AG09309 (cell line): ENCODE data around the gene EFHC1.

Source experiments
- DNase-seq: peaks from one replicate; pipeline ENCODE4 v3.0.0-alpha.2; 2010; ENCODE audit warnings: low read depth
- H3K4me3 ChIP-seq: 2 replicates; pipeline ENCODE4 v1.5.1; 2011; ENCODE audit warnings: mild to moderate bottlenecking, low read depth, low read length, moderate library complexity; ENCODE audit not compliant: control insufficient read depth
- CTCF ChIP-seq: IDR thresholded peaks from 2 replicates; pipeline ENCODE4 v1.5.1; 2011; ENCODE audit warnings: mild to moderate bottlenecking, low read depth, low read length, inconsistent platforms; ENCODE audit not compliant: insufficient read depth, control insufficient read depth; ENCODE audit errors: missing control alignments

EFHC1 gene

GRCh38 chr6:52504782-52505136 lies 84.6 kb downstream of the EFHC1 start:
- no peak for DNase-seq
- no peak for TF ChIP-seq CTCF
- no peak overlapping the region for H3K4me3 ChIP-seq

- no peak for TF ChIP-seq CTCF
- no peak for DNase-seq
Measured at GRCh38 chr6:52505726-52506409, 85.7 kb downstream of the EFHC1 start.

GRCh38 chr6:52506476-52506875 lies 86.3 kb downstream of the EFHC1 start:
- no peak for DNase-seq
- TF ChIP-seq CTCF = no peak
- no peak overlapping the region for H3K4me3 ChIP-seq

More at GRCh38 chr6:52505726-52506409, 85.7 kb downstream of the EFHC1 start:
- H3K4me3 ChIP-seq = no peak overlapping the region

- no peak overlapping the region for H3K4me3 ChIP-seq
- no peak for DNase-seq
- no peak for TF ChIP-seq CTCF
Measured at GRCh38 chr6:52507557-52508260, 87.6 kb downstream of the EFHC1 start.

- no peak for TF ChIP-seq CTCF
- DNase-seq = no peak
- no peak overlapping the region for H3K4me3 ChIP-seq
Measured at GRCh38 chr6:52508261-52508739, 88.2 kb downstream of the EFHC1 start.

GRCh38 chr6:52509281-52510212 lies 89.4 kb downstream of the EFHC1 start:
- no peak for DNase-seq

More at GRCh38 chr6:52509281-52510212, 89.4 kb downstream of the EFHC1 start:
- no peak overlapping the region for H3K4me3 ChIP-seq
- TF ChIP-seq CTCF = no peak
